Activated T-cell treated with anti-CD3 and anti-CD28 coated beads for 24 hours (primary cell): ENCODE data around the gene ITGA11.
A peak's percentile ranks its signal among the peaks of the same experiment; 100 is the strongest.

Source experiments
- DNase-seq: peaks from one replicate; pipeline ENCODE4 v3.0.0-alpha.2; 2020; ENCODE audit warnings: low read depth

The ITGA11 gene

DNA sequence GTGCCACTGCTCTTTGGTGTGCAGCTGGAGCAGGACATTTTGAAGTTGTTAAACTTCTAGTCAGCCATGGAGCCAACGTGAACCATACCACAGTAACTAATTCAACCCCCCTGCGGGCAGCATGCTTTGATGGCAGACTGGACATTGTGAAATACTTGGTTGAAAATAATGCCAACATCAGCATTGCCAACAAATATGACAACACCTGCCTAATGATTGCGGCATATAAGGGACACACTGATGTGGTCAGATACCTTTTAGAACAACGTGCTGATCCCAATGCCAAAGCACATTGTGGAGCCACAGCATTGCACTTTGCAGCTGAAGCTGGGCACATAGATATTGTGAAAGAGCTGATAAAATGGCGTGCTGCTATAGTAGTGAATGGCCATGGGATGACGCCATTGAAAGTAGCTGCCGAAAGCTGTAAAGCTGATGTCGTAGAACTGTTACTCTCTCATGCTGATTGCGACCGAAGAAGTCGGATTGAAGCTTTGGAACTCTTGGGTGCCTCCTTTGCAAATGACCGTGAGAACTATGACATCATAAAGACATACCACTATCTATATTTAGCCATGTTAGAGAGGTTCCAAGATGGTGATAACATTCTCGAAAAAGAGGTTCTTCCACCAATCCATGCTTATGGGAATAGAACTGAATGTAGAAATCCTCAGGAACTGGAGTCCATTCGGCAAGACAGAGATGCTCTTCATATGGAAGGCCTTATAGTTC is 142.2 kb downstream of the ITGA11 start:
- no peak for DNase-seq

DNA sequence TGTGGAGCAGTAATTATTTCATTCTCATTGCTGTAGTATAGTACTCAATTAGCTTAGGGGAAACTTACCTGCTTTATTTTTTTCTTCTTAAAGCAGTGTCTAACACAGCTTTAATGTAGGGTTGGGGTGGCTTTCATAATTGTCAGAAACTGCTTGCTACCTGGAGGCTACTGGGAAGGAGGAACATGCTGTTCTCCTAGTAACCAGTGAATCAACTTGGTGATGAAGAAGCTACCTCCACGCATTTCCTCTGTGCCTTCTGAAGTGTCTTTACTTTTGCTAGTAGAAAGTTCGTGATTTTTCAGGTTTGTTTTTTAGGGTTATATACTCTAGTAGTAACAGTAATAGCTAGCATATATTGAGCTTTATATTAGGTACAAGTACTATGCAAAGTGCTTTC is 142.9 kb downstream of the ITGA11 start:
- no peak for DNase-seq

DNA sequence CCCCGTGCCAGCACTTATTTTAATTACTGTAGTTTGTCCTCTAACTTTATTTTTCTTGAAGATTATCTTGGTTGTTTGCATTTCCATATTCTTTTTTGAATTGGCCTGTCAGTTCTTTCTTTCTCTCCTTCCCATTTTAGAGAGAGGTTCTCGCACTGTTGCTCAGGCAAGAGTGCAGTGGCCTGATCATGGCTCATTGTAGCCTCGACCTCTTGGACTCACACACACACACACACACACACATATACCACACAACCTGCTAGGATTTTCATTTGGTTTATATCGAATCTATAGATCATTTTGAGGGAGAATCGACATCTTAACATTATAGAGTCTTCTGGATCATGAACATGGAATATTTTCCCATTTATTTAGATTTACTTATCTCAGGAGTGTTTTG is 145.7 kb downstream of the ITGA11 start:
- DNase-seq = no peak

DNA sequence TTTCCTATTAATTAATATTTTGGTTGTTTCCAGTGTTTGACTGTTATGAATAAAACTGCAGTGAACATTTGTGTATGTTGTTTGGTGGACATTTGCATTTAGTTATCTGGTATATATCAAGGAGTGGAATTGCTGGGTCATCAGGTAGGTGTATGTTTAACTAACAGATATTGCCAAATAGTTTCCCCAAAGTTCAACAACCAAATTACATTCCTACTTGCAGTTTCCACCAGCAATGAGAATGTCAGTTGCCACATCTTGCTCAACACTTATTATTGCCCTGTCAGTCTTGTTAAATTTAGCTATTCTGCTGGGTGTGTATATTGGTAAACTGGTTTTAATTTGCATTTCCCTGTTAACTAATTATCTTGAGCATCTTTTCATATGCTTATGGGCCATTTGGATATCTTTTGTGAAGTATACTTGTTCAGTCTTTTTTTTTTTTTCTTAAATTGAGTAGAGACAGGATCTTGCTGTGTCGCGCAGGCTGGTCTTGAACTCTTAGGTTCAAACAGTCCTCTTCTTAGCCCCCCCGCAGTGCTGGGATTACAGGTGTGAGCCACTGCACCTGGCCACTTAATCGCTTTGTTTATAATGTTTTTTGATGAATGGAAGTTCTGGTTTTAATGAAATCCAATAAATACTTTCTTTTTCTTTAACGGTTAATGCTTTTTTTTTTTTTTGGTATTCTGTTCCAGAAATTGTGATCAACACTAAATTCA is 146.5 kb downstream of the ITGA11 start:
- DNase-seq = no peak

DNA sequence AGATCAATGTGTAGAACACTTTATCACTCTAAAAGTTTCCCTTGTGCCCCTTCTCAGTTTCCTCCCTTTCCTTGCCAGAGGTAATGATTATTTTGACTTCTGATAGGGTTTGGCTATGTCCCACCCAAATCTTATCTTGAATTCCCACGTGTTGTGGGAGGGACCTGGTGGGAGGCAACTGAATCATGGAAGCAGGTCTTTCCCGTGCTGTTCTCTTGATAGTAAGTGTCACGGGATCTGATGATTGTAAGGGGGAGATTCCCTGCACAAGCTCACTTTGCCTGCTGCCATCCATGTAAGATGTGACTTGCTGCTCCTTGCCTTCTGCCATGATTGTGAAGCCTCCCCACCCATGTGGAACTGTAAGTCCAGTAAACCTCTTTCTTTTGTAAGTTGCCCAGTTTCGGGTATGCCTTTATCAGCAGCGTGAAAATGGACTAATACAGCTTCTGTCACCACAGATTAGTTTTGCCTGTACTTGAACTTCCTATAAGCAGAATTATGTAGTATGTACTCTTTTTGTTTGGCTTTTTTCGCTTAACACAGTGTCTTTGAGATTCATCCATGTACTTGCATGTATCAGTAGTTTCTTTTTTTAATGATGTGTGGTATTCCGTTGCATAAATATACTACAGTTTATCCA is 147.2 kb downstream of the ITGA11 start:
- no peak for DNase-seq

DNA sequence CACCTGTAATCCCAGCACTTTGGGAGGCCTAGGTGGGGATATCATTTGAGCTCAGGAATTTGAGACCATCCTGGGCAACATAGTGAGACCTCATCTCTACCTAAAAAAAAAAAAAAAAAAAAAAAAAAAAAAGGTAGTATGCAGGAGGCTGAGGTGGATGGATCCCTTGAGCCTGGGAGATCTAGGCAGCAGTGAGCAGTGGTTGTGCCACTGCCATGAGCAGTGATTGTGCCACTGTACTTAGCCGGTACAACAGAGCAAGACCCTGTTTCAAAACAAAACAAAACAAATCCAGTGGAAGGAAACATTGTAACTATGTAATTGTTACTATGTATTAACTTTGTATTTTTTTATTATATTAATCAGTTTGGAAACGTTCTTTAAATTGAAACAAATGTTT is 148.6 kb downstream of the ITGA11 start:
- no peak for DNase-seq

DNA sequence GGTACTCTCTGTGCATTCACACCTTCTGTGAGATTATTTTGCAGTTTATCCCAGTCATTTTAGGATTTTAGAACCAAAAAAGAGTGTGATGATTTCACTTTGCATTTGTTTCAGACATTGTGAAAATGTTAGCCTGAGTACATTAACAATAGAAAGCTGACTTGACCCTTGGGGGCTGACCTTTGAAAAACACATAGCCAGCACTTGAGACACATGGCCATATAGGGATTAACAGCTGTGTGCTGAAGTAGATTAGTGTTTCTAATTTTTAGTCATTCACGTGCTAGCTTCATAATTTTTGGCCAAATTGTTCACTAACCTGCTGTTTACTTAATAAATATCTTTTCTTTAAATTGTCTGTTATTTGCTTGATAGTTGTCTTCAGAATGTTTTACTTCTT is 151.0 kb downstream of the ITGA11 start:
- no peak for DNase-seq

DNA sequence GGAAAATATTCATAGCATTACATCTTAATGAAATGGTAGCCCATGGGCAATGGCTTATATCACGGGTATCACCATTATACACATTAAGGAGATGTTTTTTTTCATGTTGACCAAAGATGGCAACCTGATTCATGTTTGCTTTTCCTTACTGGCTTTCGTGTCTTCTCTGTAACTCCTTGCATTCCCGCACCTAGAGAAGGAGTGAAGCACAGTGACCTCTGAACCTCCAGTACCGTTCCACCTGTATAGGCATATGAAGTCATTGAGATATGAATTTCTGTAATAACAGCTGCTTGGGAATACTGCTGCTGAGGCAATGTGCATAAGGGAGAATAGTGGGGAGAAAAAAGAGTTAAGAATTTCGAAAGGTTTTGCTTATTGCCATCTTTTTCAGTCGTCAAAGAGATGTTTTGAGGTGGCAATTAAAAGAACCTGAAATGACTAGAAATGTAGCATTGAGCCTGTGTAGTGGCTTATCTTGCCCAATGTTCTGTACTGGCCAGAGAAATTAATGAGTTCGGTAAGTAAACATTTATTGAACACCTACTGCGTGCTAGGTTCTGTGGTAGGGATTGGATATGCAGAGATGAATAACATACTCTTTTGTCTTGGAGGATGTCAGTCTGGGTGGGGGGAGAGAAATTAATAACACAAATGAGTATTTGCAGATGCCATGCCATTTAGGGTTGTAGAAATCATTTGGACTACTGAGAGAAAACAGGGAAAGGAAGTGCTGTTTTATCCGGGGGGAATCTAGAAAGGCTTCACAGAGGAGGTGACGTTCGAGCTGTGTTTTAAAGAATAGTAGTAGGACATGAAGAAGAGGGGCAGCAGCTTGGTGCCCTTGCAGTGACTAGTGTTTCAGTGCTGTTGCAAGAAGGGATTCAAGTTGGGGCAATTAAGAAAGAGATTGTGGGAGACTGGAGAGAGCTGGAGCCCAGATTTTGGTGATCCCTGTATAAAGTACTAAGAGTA is 151.9 kb downstream of the ITGA11 start:
- no peak for DNase-seq

DNA sequence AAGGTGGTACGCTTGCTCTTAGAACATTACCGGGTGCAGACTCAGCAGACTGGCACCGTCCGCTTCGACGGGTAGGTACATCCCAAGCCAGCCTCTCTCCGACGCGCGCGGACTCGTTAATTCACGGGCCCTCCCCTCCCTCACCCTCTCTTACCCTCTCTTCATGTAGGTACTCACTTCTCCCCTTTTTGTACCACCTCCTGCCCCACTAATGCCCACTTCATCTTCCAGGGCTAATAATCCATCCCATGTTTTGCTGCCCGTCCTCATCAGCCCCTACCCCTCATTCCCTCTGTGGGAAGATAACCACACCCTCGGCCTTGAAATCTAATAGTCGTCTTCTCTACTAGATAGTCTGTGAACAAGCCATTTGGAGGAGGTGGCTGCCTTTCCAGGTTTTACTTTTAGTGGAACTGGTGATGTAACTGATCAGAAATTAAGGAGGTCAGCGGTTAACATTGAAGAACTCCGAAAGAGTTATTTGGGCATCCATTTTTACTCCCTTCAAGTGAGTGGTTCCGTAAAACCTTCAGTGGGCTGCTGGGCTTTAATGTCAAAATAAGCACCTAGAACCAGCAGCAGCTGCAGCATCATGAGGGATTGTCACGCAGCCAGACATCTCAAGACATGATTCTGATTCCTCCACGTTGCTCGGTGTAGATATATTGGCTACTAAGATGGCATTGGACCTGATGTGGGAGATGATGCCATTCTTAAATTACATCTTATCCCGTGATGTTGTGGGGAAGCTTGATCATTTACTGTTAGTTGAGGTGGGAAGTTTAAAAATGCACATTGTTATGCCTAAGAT is 153.2 kb downstream of the ITGA11 start:
- no peak for DNase-seq

DNA sequence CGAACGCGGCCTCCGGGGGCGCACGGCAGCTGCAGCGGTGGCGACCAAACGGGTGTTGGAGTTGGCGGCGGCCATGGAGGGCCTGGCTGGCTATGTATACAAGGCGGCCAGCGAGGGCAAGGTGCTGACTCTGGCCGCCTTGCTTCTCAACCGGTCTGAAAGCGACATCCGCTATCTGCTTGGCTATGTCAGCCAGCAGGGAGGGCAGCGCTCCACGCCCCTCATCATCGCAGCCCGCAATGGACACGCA is 153.7 kb downstream of the ITGA11 start:
- DNase-seq = no peak

DNA sequence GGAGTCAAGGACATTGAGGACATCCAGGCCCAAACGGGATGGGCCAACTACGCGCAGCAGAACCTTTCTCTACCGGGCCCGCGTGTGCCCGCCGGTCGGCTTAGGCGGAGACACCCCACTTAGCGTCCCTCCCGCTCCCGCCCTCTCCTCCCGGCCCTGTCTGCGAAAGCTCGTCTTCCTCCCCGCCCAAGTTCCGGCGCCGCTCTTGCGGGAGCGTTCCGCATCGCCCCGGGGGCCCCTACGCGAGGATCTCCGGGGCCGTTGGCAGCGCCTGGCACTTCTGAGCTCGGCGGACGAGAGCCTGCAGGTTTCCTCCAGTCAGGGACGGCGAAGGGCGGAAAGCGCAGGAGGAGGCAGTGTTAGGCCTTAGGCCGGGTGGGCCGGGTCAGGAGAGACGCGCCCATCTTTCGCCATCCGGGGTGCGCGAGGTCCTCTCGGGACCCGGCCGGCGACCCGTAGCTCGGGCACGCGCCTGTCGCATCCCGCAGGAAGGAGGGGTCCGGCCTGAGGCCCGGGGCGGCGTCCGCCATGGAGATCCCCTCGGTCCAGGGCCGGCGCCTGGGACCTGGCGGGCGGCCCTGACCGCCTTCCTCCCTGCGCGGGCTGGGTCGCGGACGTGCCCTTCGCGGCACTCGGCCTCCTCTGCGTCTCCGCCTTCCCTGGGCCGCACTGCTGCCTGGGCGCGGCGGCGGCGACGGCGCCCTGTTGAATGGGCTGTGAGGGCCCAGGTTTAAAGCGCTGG is 154.2 kb downstream of the ITGA11 start, which contains the start of gene FEM1B:
FEM1B (plus strand) TSS at position 143 of the 742 bp plus-strand sequence. CDS start 673 bp downstream, outside the sequence.
- peak; percentile 85 for DNase-seq

DNA sequence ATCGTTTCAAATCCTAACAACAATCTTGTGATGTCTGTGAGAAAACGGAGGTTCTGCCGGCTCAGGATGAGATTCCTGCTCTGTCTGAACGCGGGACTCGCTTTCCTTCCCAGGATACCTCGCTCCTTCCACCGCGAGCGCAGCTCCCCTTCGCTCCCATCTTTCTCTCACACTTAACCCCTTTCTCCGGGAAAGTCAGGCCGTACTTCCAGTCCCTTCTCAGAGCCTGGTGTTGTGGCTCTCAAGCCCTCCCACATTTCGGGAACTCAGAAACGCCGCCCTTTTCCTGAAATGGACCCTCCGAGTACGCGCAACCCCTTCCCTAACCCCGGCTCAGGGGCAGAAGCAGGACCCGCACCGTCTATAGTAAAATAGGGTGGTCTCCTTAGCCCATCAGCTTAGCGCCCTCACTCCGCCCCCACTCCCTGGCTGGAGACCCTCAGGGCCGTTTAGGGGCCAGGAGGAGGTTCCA is 154.8 kb downstream of the ITGA11 start:
- no peak for DNase-seq

DNA sequence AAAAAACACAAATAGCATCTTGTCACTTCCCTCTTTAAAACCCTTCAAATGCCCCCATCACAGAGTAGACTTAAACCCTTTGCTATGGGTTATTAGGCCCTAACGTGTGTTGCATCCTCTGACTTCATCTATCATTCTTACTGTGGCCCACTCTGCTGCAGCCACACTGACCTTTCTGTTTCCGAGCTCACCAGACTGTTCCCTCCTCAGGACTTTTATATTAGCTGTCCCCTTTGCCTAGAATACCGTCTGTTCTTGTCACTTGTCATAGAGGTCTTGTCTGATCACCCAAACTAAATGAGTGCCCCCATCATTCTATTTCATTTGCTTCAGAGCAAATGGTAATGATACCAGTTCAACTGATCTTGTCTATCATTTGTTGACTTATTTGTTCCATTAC is 155.3 kb downstream of the ITGA11 start:
- DNase-seq = no peak

DNA sequence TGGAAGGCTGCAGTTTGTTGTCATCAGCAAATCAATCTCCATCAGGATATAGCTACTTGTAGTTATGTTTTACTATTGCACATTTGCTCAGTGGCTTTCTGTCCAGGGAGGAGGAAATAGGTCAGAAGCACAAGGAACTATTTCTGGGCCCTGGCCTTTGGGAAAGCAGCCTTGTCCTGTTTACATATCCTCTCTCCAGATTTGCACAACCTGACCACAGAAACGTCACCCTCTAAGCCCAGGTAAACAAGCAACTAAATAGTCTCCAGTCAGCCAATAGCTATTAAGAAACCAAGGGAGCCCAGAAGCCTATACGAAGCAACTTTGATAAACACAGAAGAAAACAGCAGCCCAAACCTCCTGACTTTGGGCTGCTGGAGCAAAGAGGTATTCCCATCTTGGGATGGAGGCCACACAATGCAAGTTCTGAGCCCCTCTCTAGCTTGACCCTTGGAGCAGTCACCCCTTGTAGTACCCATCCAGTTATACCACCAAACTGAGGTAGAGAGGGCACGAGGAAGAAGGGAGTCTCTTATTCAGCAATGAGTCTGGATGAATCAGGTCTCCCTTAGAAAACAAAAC is 156.7 kb downstream of the ITGA11 start:
- DNase-seq = no peak

DNA sequence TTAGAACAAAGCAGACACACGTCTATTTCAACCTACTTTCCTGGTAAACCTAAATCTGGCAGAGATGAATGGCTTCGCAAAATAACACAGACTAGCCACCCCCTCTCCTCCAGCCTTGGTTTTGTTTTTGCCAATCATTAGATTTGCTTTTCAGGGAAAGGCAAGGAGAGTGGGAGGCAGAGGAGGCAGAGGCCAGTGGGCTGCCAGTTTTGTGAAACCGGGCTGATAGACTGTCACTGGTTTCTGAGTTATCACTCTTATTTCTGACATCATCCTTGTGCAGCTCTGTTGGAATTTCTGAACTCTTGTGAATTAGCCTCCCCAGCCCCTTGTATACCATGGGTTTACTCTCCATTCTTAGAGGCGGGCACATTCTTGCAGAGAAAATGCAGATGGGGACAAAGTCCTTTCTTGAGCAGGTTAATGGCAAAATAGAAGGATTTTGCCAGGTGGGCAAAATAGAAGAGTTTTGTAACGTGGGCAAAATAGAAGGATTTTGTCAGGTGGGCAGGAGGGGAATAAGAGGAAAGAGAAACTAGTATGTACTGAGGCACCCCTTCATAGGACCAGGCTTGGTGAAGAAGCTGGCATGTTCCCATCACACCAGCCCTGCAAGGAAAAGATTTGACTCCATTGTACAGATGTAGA is 157.6 kb downstream of the ITGA11 start:
- DNase-seq = no peak

DNA sequence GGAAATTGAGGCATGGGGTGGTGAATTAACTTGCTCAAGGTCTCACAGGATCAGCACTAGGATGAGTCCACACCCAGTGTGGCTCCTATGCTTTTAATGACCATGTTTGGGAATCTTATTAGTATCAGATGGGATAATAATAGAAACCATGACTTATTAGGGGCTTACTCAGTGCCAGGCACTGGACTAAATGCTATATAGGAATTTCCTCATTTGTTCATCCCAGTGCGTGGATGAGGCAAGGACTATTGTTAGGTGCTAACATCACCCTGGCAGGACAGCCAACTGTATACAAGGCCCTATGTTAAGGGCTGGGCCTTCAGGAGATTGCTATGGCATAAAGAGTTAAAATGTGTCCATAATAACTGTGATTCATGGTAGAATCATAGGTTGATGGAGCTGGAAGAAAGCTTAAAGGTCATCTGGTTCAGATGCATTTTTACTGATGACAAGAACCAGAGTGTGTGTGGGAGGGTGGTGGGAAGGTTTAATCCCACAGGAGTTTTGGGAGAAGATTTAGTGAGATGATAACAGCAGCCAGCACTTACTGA is 159.2 kb downstream of the ITGA11 start:
- no peak for DNase-seq

DNA sequence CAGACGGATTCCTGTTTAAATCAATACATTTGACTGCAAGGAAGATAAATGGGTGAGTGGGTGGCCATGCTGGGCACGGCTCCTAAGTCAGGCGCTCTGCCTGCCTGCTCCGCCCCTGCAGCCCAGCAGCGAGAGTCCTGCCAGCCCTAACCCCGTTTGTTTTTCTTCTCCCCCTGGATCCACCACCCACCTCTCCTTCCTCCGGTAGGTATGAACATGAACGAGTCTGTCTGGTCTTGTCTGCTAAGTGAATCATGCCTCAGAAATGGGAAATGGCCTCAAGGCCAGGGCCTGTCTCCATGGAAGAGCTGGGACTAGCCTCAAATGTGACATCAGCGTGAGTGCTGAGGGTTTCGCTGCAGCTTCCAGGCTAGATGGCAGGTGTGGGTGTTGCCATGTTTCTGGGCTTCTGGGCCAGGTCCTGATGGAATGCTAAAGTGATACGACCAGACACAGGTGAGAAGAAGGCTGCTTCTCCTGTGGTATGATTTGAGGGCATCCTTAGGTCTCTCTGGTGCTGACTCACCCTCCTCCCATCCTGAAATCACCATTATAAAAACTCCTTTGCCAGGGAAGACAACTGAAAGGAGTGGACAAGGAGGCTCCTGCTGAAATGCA is 160.0 kb downstream of the ITGA11 start:
- no peak for DNase-seq

DNA sequence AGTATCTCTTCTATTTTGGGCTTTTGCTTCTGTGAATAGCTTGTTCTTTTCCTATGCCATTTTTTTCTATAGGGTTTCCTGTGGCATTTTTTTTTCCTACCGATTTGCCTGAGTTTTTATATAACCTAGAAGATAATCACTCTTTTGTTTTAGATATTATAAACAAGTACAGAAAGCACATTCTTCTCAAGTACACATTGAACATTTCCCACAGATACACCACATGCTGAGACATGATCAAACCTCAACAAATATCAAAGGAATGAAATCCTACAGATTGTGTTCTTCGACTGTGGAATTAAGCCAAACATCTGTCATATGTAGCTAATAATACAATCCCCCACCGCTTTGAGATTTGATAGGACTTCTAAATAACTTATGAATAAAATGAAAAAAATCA is 163.6 kb downstream of the ITGA11 start:
- no peak for DNase-seq

DNA sequence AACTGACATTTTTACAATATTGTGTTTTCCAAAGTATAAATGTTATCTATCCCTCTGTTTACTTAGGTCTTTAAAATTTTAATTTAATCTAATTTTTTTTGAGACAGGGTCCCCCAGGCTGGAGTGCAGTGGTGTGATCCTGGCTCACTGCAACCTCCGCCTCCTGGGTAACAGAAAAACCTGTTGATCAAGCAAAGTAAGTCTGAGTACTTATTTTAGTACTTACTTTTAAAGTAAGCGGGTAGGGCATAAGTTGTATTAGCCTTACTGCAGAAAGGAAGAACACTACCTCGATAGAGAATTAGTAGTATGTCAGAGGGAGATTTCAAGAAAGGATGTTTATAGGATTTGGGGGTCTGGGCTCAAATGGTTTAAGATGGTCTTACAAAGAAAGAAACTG is 166.3 kb downstream of the ITGA11 start:
- no peak for DNase-seq
